DMS153 treated with DMSO at 0.1 percent for 48 hours (cell line): Measurements from ENCODE around the gene CCDC73.
A peak's percentile ranks its signal among the peaks of the same experiment; 100 is the strongest.
"Not testable (repeated sequence)": the region's sequence is repeated elsewhere in the genome, so short reads cannot be mapped to it uniquely, and the experiment has no call there.

Experiments used
- DNase-seq: peaks from one replicate; lab custom pipeline; 2025; ENCODE audit not compliant: unreplicated experiment; lab: John Stamatoyannopoulos, UW

CCDC73 gene

GRCh38 chr11:32809313-32809712 lies 14.9 kb upstream of the CCDC73 start:
- DNase-seq = peak; percentile 10

- no peak for DNase-seq
Observed at GRCh38 chr11:32796425-32796824, 2.0 kb upstream of the CCDC73 start.

GRCh38 chr11:32792948-32793475 lies 1.4 kb downstream of the CCDC73 start:
- DNase-seq = peak; percentile 45

- DNase-seq = no peak
Observed at GRCh38 chr11:32792111-32792947, 2.1 kb downstream of the CCDC73 start.

- no peak for DNase-seq
Observed at GRCh38 chr11:32790916-32791315, 3.5 kb downstream of the CCDC73 start.

- DNase-seq = no peak
Observed at GRCh38 chr11:32786811-32787210, 7.7 kb downstream of the CCDC73 start.

GRCh38 chr11:32785262-32785661 lies 9.2 kb downstream of the CCDC73 start:
- no peak for DNase-seq

GRCh38 chr11:32781721-32782120 lies 12.7 kb downstream of the CCDC73 start:
- DNase-seq = no peak

- not testable (repeated sequence) for DNase-seq
Observed at GRCh38 chr11:32780839-32781238, 13.6 kb downstream of the CCDC73 start.

GRCh38 chr11:32779136-32779535 lies 15.3 kb downstream of the CCDC73 start:
- no peak for DNase-seq

- DNase-seq = no peak
Observed at GRCh38 chr11:32775908-32776307, 18.6 kb downstream of the CCDC73 start.

GRCh38 chr11:32774081-32774480 lies 20.4 kb downstream of the CCDC73 start:
- DNase-seq = no peak

GRCh38 chr11:32772731-32773130 lies 21.7 kb downstream of the CCDC73 start:
- no peak for DNase-seq

GRCh38 chr11:32761774-32762173 lies 32.7 kb downstream of the CCDC73 start:
- DNase-seq = not testable (repeated sequence)

- no peak for DNase-seq
Observed at GRCh38 chr11:32758291-32758690, 36.2 kb downstream of the CCDC73 start.

GRCh38 chr11:32753181-32753580 lies 41.3 kb downstream of the CCDC73 start:
- DNase-seq = not testable (repeated sequence)

GRCh38 chr11:32752001-32752400 lies 42.5 kb downstream of the CCDC73 start:
- DNase-seq = no peak

GRCh38 chr11:32751381-32751780 lies 43.1 kb downstream of the CCDC73 start:
- no peak for DNase-seq

GRCh38 chr11:32729976-32730375 lies 64.5 kb downstream of the CCDC73 start:
- DNase-seq = no peak

GRCh38 chr11:32723332-32723731 lies 71.1 kb downstream of the CCDC73 start:
- no peak for DNase-seq

- no peak for DNase-seq
Observed at GRCh38 chr11:32722255-32722654, 72.2 kb downstream of the CCDC73 start.

- DNase-seq = no peak
Observed at GRCh38 chr11:32713496-32713895, 81.0 kb downstream of the CCDC73 start.

- not testable (repeated sequence) for DNase-seq
Observed at GRCh38 chr11:32708978-32709377, 85.5 kb downstream of the CCDC73 start.
